ENCODE data around the gene ANAPC2. TPM values are rescaled to one million over a fixed set of nuclear protein-coding genes. Genes with fewer than 3 reads are reported as not detected.

The ANAPC2 gene
- total and polyA plus RNA-seq, 4 experiments from 2014 or later, result 3.2 to 125 (median 60.8) TPM

- Mint-ChIP-seq H3K4me1 (peaks cover 2 to 10% (median 7%) of the 10 kb centered on the region in 4 donors), H3K36me3 (peaks cover 9 to 24% of the 10 kb centered on the region in 2 donors), H3K4me3 (no peak overlapping the region), H3K27ac (no peak overlapping the region), H3K27me3 (no peaks in the 10 kb centered on the region), H3K9me3 (no peaks in the 10 kb centered on the region)
- no peaks in the 10 kb centered on the region for H3K4me1 ChIP-seq (ENCODE audit: insufficient read depth, low read length)
- no peaks in the 10 kb centered on the region for H3K9me3 ChIP-seq (ENCODE audit: control insufficient read depth in 1 of 2, low read length in 2 of 2)
- no peak overlapping the region for H3K4me3 ChIP-seq (ENCODE audit: low read length in 2 of 2)
- ChIA-PET CTCF (ENCODE audit: partially characterized antibody) (no interaction called here), POLR2A (ENCODE audit: partially characterized antibody) (no interaction called here)
- H3K27ac ChIP-seq (ENCODE audit: low read depth, low read length), result no peak overlapping the region
- H3K36me3 ChIP-seq (ENCODE audit: insufficient read depth, low read length), result peaks cover 22% of the 10 kb centered on the region
- H3K27me3 ChIP-seq (ENCODE audit: insufficient read depth, low read length), result no peaks in the 10 kb centered on the region
- intact Hi-C loops (cut with micrococcal nuclease), result no loop called here
- DNase-seq, result no peak
Measured at GRCh38 chr9:137178201-137178938, 10.0 kb downstream of the ANAPC2 start.

GRCh38 chr9:137176302-137177182, 11.8 kb downstream of the ANAPC2 start:
- H3K4me3 Mint-ChIP-seq, result peak overlapping the region in 1 of 8 donors; percentile 25
- H3K4me1 Mint-ChIP-seq, result peaks cover 2 to 13% (median 7%) of the 10 kb centered on the region in 4 donors
- DNase-seq, result peak in 3 of 5 donors; percentile 21 to 31 (median 23)
- Histone ChIP-seq H3K36me3 (ENCODE audit: insufficient read depth, low read length) (peaks cover 12% of the 10 kb centered on the region), H3K27me3 (ENCODE audit: insufficient read depth, low read length) (peaks cover 4% of the 10 kb centered on the region), H3K4me1 (ENCODE audit: insufficient read depth, low read length) (no peaks in the 10 kb centered on the region), H3K9me3 (ENCODE audit: control insufficient read depth in 1 of 2, low read length in 2 of 2) (no peaks in the 10 kb centered on the region), H3K27ac (ENCODE audit: low read depth, low read length) (no peak overlapping the region), H3K4me3 (ENCODE audit: low read length in 2 of 2) (no peak overlapping the region)
- peak overlapping the region in 2 of 7 donors; percentile 42 to 59 for H3K27ac Mint-ChIP-seq
- ChIA-PET CTCF (ENCODE audit: partially characterized antibody) (interaction anchor here (0.8 to 1.5 kb wide), 6 partner anchors 12 to 60 kb away, joined by 3 to 4 read pairs (median 4); partner anchors contain the start of genes ANAPC2, RNF224 and SSNA1), POLR2A (ENCODE audit: partially characterized antibody) (interaction anchor here (0.8 to 2.5 kb wide), 5 partner anchors 12 to 64 kb away, joined by 3 to 8 read pairs (median 5); partner anchors contain the start of genes ANAPC2, SSNA1, TPRN and TUBB4B)
- H3K9me3 Mint-ChIP-seq, result no peaks in the 10 kb centered on the region
- peaks cover 0 to under 1% of the 10 kb centered on the region in 2 donors for H3K27me3 Mint-ChIP-seq
- intact Hi-C loops (cut with micrococcal nuclease), result loop anchor here (1.0 kb wide), 1 partner anchor 51 kb away; the partner anchor contains the start of gene RNF224
- peaks cover 4 to 17% of the 10 kb centered on the region in 2 donors for H3K36me3 Mint-ChIP-seq

GRCh38 chr9:137175345-137175961, 12.9 kb downstream of the ANAPC2 start:
- no peak overlapping the region for H3K4me3 Mint-ChIP-seq

GRCh38 chr9:137174722-137175293, 13.6 kb downstream of the ANAPC2 start:
- ChIA-PET POLR2A (ENCODE audit: partially characterized antibody) (interaction anchor here (0.5 to 2.5 kb wide), 6 partner anchors 13 to 110 kb away, joined by 3 to 8 read pairs (median 3); partner anchors contain the start of genes ANAPC2, SSNA1 and TPRN), CTCF (ENCODE audit: partially characterized antibody) (no interaction called here)
- H3K9me3 ChIP-seq (ENCODE audit: control insufficient read depth in 1 of 2, low read length in 2 of 2), result no peaks in the 10 kb centered on the region
- H3K4me1 ChIP-seq (ENCODE audit: insufficient read depth, low read length), result no peaks in the 10 kb centered on the region
- H3K36me3 Mint-ChIP-seq, result peaks cover 4 to 12% of the 10 kb centered on the region in 2 donors
- H3K27ac ChIP-seq (ENCODE audit: low read depth, low read length), result no peak overlapping the region
- no peak for DNase-seq
- H3K36me3 ChIP-seq (ENCODE audit: insufficient read depth, low read length), result no peaks in the 10 kb centered on the region
- H3K27ac Mint-ChIP-seq, result no peak overlapping the region
- H3K27me3 ChIP-seq (ENCODE audit: insufficient read depth, low read length), result peaks cover 20% of the 10 kb centered on the region
- H3K4me3 ChIP-seq (ENCODE audit: low read length in 2 of 2), result no peak overlapping the region
- H3K9me3 Mint-ChIP-seq, result no peaks in the 10 kb centered on the region
- H3K27me3 Mint-ChIP-seq, result peaks cover 4 to 7% of the 10 kb centered on the region in 2 donors
- intact Hi-C loops (cut with micrococcal nuclease), result loop anchor here (2.0 kb wide), 1 partner anchor 54 kb away; no protein-coding TSS in a partner anchor
- H3K4me3 Mint-ChIP-seq, result no peak overlapping the region
- H3K4me1 Mint-ChIP-seq, result peaks cover 2 to 13% (median 7%) of the 10 kb centered on the region in 4 donors

More at GRCh38 chr9:137175345-137175961, 12.9 kb downstream of the ANAPC2 start:
- Histone ChIP-seq H3K4me3 (ENCODE audit: low read length in 2 of 2) (no peak overlapping the region), H3K36me3 (ENCODE audit: insufficient read depth, low read length) (peaks cover 1% of the 10 kb centered on the region), H3K4me1 (ENCODE audit: insufficient read depth, low read length) (no peaks in the 10 kb centered on the region), H3K27ac (ENCODE audit: low read depth, low read length) (no peak overlapping the region), H3K9me3 (ENCODE audit: control insufficient read depth in 1 of 2, low read length in 2 of 2) (no peaks in the 10 kb centered on the region), H3K27me3 (ENCODE audit: insufficient read depth, low read length) (peaks cover 14% of the 10 kb centered on the region)
- intact Hi-C loops (cut with micrococcal nuclease), result loop anchor here (2.0 kb wide), 1 partner anchor 55 kb away; no protein-coding TSS in a partner anchor
- H3K4me1 Mint-ChIP-seq, result peaks cover 2 to 13% (median 7%) of the 10 kb centered on the region in 4 donors
- peaks cover 4 to 16% of the 10 kb centered on the region in 2 donors for H3K36me3 Mint-ChIP-seq
- CTCF ChIA-PET (ENCODE audit: partially characterized antibody), result interaction anchor here (1.3 kb wide), 1 partner anchor 52 kb away, joined by 4 read pairs; no protein-coding TSS in a partner anchor
- peaks cover 0 to 4% of the 10 kb centered on the region in 2 donors for H3K27me3 Mint-ChIP-seq
- H3K9me3 Mint-ChIP-seq, result no peaks in the 10 kb centered on the region
- H3K27ac Mint-ChIP-seq, result peak overlapping the region in 1 of 7 donors; percentile 42
- no peak for DNase-seq
- POLR2A ChIA-PET (ENCODE audit: partially characterized antibody), result interaction anchor here (0.6 to 2.5 kb wide), 5 partner anchors 12 to 46 kb away, joined by 3 to 8 read pairs (median 3); partner anchors contain the start of genes ANAPC2, SSNA1 and TPRN

GRCh38 chr9:137173796-137174664, 14.3 kb downstream of the ANAPC2 start:
- POLR2A ChIA-PET (ENCODE audit: partially characterized antibody), result interaction anchor here (0.5 to 2.5 kb wide), 2 partner anchors 15 to 111 kb away, joined by 3 to 8 read pairs; partner anchors contain the start of genes ANAPC2 and SSNA1
- no peaks in the 10 kb centered on the region for H3K4me1 ChIP-seq (ENCODE audit: insufficient read depth, low read length)
- H3K27me3 ChIP-seq (ENCODE audit: insufficient read depth, low read length), result peaks cover 23% of the 10 kb centered on the region
- H3K9me3 ChIP-seq (ENCODE audit: control insufficient read depth in 1 of 2, low read length in 2 of 2), result no peaks in the 10 kb centered on the region
- intact Hi-C loops (cut with micrococcal nuclease), result loop anchor here (2.0 kb wide), 1 partner anchor 53 kb away; no protein-coding TSS in a partner anchor
- peaks cover 4 to 7% of the 10 kb centered on the region in 2 donors for H3K27me3 Mint-ChIP-seq
- H3K27ac ChIP-seq (ENCODE audit: low read depth, low read length), result no peak overlapping the region
- no peak for DNase-seq
- H3K4me3 ChIP-seq (ENCODE audit: low read length in 2 of 2), result no peak overlapping the region
- CTCF ChIA-PET (ENCODE audit: partially characterized antibody), result no interaction called here
- H3K27ac Mint-ChIP-seq, result peak overlapping the region in 1 of 7 donors; percentile 64
- no peaks in the 10 kb centered on the region for H3K36me3 ChIP-seq (ENCODE audit: insufficient read depth, low read length)
- peaks cover 4 to 10% of the 10 kb centered on the region in 2 donors for H3K36me3 Mint-ChIP-seq
- H3K4me1 Mint-ChIP-seq, result peaks cover 2 to 13% (median 7%) of the 10 kb centered on the region in 4 donors
- H3K4me3 Mint-ChIP-seq, result no peak overlapping the region
- H3K9me3 Mint-ChIP-seq, result no peaks in the 10 kb centered on the region
